GM12878 (cell line): ENCODE results near the gene ZNF10.

Experiments
- CUX1 ChIP-seq: IDR thresholded peaks from 2 replicates; pipeline ENCODE4 v1.6.1; 2012; ENCODE audit warnings: improper control_type of control experiment, low read depth, low read length; ENCODE audit not compliant: insufficient replicate concordance
- FOXM1 ChIP-seq: IDR thresholded peaks from 2 replicates; pipeline ENCODE4 v1.6.1; 2012; ENCODE audit warnings: low read depth, mild to moderate bottlenecking, inconsistent platforms, low read length, moderate library complexity
- HDAC6 ChIP-seq: fragments of 200-600 bp; sonication (generic); IDR thresholded peaks from one replicate; pipeline ENCODE4 v1.8.0; 2017; ENCODE audit warnings: antibody characterized with exemption; ENCODE audit not compliant: unreplicated experiment
- USF2 ChIP-seq: IDR thresholded peaks from 2 replicates; pipeline ENCODE4 v1.6.1; 2011; ENCODE audit warnings: low read depth, low read length, improper control_type of control experiment, borderline replicate concordance
- TF ChIP-seq, protein P1 (sequence below), 3 experiments: IDR thresholded peaks in 2 of 3; conservative IDR thresholded peaks in 1 of 3; 2 replicates each; pipeline ENCODE4 v1.5.1; 2011; ENCODE audit warnings: low read depth in 3 of 3, low read length in 3 of 3, mild to moderate bottlenecking in 3 of 3, control low read depth in 2 of 3, moderate library complexity in 2 of 3, inconsistent platforms in 1 of 3, mixed read lengths in 1 of 3; ENCODE audit not compliant: control insufficient read depth in 2 of 3, insufficient read depth in 1 of 3; ENCODE audit errors: extremely low read depth in 1 of 3

GRCh38 chr12:133190176-133190575 lies 59.7 kb downstream of the ZNF10 start:
- TF ChIP-seq USF2 (no peak), CUX1 (no peak), HDAC6 (no peak), FOXM1 (no peak)
- TF ChIP-seq, protein P1, sequence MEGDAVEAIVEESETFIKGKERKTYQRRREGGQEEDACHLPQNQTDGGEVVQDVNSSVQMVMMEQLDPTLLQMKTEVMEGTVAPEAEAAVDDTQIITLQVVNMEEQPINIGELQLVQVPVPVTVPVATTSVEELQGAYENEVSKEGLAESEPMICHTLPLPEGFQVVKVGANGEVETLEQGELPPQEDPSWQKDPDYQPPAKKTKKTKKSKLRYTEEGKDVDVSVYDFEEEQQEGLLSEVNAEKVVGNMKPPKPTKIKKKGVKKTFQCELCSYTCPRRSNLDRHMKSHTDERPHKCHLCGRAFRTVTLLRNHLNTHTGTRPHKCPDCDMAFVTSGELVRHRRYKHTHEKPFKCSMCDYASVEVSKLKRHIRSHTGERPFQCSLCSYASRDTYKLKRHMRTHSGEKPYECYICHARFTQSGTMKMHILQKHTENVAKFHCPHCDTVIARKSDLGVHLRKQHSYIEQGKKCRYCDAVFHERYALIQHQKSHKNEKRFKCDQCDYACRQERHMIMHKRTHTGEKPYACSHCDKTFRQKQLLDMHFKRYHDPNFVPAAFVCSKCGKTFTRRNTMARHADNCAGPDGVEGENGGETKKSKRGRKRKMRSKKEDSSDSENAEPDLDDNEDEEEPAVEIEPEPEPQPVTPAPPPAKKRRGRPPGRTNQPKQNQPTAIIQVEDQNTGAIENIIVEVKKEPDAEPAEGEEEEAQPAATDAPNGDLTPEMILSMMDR (IDR thresholded peaks at IDR 0.05 in 2 of 3, conservative IDR thresholded peaks at IDR 0.05 in 1 of 3; ENCODE audit: control insufficient read depth in 2 of 3, extremely low read depth in 1 of 3, insufficient read depth in 1 of 3, low read depth in 3 of 3, low read length in 3 of 3): no peak
